DMS153 (cell line): ENCODE measurements around the gene TMEM80.

Source experiments
- DNase-seq: peaks from one replicate; lab custom pipeline; 2025; lab: John Stamatoyannopoulos, UW

TMEM80 gene

GRCh38 chr11:699753-700152 lies 4.1 kb downstream of the TMEM80 start:
- DNase-seq, result no peak

DNA sequence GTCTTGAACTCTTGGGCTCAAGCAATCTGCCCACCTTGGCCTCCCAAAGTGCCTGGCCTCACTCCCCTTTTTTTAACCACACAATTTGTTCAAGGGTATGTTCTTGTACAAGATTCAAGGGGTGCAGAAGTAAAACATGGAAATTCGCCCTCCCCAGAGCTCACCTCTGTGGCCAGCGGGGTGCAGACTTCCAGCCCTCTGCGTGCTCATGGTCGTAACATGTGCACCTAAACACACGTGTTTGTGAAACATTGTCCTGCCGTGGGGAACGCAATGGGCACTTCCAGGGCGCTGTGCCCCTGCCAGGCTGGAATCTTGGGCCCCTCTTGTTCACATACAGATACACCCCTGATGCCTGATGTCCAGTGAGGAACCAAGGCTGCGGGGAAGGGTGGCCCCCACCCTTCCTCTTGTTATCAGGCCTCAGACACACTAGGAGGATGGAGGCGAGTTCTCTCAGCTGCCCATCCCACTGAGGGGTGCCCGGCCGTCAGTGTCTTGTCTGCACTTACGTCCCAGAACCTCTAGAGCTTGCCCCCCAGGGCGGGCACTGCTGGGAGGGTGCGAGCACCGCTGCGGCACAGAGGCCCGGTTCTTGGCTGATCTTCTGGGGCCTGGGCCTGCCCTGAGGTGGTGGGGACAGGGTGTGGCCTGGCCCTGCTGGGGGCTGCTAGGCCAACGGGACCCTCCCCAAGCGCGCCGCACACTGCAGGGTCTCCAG lies 6.3 kb downstream of the TMEM80 start:
- no peak for DNase-seq

DNA sequence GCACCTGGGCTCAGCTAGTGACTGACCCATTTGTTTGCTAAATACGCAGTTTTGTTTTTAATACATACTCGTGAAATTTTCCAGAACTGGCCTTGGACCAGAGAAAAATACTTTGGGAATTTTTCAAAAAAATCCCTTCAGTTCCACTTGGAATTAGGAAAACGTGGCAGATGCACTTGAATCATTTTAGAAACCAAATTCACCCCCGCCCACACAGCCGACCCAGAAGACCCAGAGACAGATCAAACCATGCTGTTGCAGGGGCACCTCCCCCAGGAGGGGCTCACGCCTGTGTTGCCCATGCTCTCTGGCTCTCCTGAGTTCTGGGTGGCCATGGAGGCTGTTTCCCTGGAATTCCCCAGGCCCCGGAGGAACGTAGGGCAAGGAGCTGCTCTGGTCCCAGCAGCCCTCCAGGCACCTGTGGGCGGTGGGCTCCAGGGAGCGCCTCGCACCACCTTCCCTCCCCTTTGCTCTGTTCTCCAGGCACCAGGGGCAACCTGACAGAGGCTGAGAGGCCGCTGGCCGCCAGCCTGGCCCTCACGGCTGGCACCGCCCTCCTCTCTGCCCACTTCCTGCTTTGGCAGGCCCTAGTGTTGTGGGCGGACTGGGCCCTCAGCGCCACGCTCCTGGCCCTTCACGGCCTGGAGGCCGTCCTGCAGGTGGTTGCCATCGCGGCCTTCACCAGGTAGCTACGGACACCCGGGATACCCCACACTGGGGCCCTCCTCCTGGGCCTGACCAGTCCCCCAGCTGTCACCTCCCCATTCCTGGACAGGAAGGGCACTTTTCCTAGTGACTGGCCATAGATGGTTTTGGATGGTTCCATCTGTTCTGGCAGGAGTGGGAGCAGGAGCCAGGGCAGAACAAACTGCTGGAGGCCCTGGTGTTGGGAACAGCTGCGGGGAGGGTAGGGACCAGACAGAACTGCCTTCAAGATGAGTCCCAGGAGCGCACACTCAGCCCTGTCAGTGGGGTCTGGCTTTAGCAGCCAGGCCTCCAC lies 7.1 kb downstream of the TMEM80 start:
- no peak for DNase-seq

- DNase-seq, result no peak
These were observed 7.9 kb downstream of the TMEM80 start for GRCh38 chr11:703506-703905.

DNA sequence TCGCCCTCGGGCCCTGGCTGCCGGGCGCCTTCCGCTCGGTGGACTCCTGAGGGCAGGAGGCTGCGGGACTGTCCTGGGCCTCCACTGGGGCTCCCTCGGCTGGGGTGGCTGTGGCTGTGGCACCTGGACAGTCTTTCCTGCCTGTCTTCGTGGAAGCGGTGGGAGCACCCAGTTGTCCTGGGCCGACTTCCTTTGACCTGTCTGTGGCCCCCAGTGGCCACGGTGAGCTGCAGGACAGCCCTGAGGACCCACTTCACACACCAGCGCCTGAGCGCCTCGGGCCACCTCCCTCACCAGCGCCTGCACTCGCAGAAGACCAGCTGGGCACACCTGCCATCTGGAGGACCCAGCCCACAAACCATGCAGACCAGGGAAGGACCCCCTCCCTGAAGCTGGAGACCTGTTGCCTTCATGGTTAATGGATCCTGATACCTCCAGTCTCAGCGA lies 8.6 kb downstream of the TMEM80 start:
- DNase-seq, result no peak

DNA sequence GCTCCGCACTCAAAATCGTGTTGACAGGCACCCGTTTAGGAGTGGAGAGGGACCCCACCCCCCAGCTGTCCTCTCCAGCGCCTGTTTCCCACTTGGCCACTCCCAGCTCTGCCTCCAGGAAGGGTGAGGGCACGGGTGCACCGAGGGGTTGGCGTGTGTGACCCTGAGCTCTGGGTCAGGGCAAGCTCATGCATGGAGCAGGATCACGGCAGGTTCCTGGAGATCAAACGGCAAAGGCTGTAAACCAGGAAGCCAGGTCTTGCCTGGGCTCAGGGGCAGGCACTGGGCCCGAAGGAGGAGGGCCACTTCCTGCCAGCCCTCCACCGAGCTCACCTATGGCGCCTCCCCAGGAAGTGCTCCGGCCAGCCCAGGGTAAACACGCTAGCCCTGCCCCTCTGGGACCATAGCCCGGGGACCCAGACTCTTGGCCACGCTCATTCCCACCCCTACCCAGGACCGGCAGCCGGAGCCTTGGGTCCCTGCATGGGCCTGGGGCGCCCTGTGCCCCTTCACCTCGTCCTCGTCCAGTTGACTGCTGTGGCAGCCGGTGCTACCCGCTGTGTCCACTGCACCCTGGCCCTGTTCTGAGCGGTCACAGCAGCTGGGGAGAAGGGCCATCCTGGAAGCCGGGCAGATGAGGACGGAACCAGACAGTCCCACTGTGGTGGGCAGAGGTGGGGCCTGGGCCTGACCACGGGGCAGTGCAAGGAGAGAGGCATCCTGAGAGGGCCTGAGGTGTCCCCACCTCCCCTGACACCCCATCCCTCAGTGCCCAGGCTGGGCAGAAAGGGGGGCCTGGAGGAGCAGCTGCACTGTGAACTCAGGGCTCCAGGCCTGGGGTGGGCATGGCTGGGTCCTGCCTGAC lies 9.4 kb downstream of the TMEM80 start:
- peak; percentile 76 for DNase-seq

- no peak for DNase-seq
These were observed 10.2 kb downstream of the TMEM80 start, which contains the start of gene EPS8L2 for GRCh38 chr11:705646-706438. Gene EPS8L2 (plus strand): TSS chr11:706231. CDS start chr11:709408, 3,177 bp downstream.

DNA sequence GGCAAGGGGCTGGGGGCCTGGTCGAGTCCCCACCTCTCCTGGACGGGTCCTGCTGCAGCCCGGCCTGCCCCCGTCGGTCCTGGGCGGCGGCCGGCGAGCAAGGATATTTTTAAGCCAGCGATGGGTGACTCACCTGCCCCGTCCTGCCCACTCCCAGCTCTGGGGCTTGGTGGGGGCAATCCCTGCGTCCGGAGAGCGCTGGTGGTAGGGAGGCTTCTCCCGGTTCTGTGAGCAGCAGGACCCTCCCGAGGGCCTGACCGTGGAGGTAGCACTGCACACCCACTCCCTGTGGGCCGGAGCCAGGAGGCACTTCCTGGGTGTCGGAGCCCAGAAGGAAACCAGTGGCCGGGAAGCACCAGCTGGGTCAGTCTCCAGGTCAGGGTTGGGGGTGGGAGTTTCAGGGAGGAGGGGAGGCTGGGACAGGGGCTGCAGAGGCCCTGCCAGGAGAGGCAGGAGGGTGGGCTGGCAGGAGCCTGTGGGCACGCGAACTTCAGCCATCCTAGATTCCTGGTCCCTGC lies 10.9 kb downstream of the TMEM80 start:
- no peak for DNase-seq

- no peak for DNase-seq
These were observed 11.6 kb downstream of the TMEM80 start for GRCh38 chr11:706957-707816.

- no peak for DNase-seq
These were observed 12.3 kb downstream of the TMEM80 start for GRCh38 chr11:707817-708420.

- DNase-seq, result no peak
These were observed 12.9 kb downstream of the TMEM80 start for GRCh38 chr11:708511-708910.

DNA sequence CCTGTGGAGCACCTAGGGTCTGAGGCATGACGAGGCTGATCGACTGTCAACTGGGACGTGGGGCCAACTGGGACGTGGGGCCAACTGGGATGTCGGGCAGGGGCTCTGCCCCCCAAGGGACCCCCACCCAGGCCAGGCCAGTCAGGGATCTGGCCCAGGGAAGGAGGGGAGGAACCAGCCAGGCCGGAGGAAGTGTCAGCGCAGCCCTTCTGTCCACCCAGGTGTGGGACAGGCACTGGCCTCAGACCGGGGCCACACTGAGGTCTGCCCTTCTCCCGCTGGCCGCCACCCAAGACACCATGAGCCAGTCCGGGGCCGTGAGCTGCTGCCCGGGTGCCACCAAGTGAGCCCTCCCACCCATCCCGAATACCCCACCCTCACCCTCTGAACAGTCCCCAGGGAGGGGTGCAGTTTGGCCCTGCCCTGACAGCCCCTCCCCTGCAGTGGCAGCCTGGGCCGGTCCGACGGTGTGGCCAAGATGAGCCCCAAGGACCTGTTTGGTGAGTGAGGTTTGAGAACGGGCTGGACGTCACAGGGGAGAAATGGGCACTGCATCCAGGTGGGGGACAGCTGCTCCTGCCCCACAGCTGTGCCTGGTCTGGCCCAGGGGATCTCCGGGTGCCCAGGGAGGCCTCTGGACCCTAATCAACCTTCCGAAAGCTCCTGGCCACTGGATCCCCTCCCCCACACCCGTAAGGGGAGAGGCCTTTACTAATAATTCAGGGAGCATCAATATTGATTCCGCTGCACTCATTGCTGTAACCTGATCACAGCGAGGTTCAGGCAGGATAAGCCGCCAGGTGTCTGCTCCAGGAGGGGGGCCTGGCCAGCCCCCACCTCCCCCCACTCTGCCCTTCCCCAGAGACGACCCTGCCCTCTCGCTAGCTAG lies 13.7 kb downstream of the TMEM80 start:
- no peak for DNase-seq

GRCh38 chr11:714436-714835 lies 18.8 kb downstream of the TMEM80 start:
- no peak for DNase-seq

DNA sequence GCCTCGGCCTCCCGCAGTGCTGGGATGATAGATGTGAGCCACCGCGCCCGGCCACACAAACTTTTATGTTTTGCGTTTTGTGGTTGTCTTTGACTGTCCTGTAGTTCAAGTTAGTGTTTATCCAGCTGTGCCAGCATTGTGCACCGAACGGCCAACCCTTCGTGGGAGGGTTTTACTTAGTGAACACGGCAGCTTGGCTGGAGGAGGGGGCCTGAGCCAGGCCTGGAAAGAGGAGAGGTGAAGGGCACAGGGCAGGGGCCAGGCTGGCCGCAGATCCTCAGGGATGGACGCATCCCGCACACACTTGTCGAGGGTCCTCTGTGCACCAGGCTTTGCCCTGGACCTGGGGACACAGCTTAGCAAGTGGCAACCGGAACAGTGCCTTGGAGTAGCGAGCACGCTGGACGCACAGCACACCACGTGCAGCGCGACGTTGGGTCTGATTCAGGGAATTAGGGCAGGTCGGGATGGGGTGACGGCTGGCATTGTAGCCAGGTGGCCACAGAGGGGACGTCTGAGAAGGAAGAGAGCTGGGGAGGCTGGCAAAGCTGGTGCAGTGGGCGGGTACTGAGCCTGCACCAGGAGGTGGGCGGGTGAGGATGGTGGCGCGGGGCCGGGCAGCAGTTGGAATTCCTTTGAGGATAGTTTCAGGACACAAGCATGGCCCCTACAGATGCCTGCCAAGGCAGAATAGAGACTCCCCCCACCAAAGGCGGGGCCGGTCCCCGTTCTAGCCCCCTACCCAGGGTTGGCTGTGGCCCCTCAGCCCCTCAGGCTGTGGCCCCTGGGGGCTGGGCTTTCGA lies 23.8 kb downstream of the TMEM80 start:
- DNase-seq, result no peak

- no peak for DNase-seq
These were observed 24.5 kb downstream of the TMEM80 start for GRCh38 chr11:720017-720641.

- DNase-seq, result peak; percentile 54
These were observed 25.1 kb downstream of the TMEM80 start for GRCh38 chr11:720642-721246.
